ENCODE data around the gene KLHDC1.
"Not testable (repeated sequence)": the region's sequence is repeated elsewhere in the genome, so short reads cannot be mapped to it uniquely, and the experiment has no call there.

Gene KLHDC1

DNA sequence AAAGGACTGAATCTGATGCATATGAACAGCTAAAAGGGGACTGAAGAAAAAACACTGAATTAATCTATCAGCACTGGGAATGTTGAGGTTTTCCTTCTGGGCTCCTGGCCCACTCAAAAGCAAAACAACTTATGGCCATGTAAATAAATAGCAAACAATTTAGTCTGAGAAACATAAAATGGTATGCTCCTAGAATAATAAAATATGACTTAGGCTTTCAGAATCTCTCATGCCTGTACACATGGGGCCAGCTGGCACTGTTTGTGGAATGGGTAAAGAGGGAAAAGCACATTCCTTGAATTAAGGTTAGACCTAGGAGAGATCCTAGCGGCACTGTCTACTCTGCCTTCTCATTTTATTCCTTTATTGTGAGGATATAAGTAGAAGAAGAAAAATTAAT lies 81.2 kb downstream of the KLHDC1 start:
- DNase-seq (ENCODE audit: insufficient read length, low spot score) (no peak), FAIRE-seq (no peak)
- TF ChIP-seq POLR2AphosphoS5 (IDR thresholded peaks at IDR 0.05; ENCODE audit: low read depth, low read length) (no peak), SPI1 (IDR thresholded peaks at IDR 0.05; ENCODE audit: low read depth, low read length) (no peak), POLR2A (IDR thresholded peaks at IDR 0.05; ENCODE audit: low read depth, low read length) (no peak), POU2F2 (IDR thresholded peaks at IDR 0.05; ENCODE audit: low read depth, low read length) (no peak), TAF1 (IDR thresholded peaks at IDR 0.05; ENCODE audit: low read depth, low read length) (no peak), PAX5 (IDR thresholded peaks at IDR 0.05; ENCODE audit: insufficient read depth, low read length, severe bottlenecking) (no peak)

DNA sequence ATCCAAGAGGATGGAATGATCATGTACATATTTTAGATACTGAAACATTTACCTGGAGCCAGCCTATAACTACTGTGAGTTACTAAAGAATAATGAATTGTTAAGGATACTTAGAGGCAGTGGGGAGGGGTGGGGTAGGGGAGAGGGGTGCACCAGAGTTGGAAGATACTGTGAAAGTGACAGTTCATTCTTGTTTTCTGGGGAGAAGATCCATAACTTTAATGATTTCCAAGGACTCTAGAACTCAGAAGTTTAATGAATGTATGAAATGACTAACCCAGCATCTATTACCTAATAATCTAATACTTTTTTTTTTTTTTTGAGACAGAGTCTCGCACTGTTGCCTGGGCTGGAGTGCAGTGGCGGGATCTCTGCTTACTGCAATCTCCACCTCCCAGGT lies 85.5 kb downstream of the KLHDC1 start:
- DNase-seq (ENCODE audit: insufficient read length, low spot score) (no peak), FAIRE-seq (no peak)
- TF ChIP-seq PAX5 (IDR thresholded peaks at IDR 0.05; ENCODE audit: insufficient read depth, low read length, severe bottlenecking) (no peak), POU2F2 (IDR thresholded peaks at IDR 0.05; ENCODE audit: low read depth, low read length) (no peak), POLR2A (IDR thresholded peaks at IDR 0.05; ENCODE audit: low read depth, low read length) (no peak), TAF1 (IDR thresholded peaks at IDR 0.05; ENCODE audit: low read depth, low read length) (no peak)

DNA sequence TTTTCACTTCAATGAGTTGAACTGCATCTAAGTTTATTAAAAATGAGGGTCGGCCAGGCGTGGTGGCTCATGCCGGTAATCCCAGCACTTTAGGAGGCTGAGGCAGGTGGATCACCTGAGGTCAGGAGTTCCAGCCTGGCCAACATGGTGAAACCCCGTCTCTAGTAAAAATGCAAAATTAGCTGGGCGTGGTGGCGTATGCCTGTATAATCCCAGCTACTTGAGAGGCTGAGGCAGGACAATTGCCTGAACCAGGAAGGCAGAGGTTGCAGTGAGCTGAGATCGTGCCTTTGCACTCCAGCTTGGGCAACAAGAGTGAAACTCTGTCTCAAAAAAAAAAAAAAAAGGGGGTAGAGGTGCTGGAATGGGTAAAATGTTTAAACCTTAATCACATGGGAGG lies 88.1 kb downstream of the KLHDC1 start:
- DNase-seq (ENCODE audit: insufficient read length, low spot score); FAIRE-seq: not testable (repeated sequence)

DNA sequence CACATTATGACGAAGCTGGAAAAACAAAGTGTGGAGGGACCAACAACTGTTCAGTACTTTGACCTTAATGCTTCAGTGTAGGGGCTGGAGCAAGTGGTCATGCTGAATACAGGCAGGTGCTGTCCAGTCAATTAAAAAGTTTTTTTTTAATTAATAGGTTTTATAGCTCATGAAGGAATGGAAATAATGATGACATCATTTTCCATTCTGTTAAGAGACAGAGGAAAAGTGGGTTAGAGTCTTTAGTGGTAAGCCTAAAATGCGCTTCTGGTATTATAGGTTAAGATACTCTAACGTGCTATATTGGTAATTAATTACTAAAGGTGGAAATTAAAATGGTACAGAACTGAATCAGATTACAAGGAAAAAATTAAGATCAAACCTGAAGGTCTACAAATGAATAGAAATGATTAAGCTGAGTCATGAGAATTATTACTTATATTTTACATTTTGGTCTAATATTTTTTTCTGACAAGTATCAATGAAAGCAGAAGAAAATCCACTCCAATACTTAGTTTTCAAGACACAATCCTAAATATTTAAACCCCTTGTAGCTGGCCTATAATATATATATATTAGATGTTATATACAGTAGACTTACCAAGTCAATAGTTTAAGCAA lies 90.6 kb downstream of the KLHDC1 start:
- TF ChIP-seq PAX5 (IDR thresholded peaks at IDR 0.05; ENCODE audit: insufficient read depth, low read length, severe bottlenecking) (no peak), POLR2AphosphoS5 (IDR thresholded peaks at IDR 0.05; ENCODE audit: low read depth, low read length) (no peak), POLR2A (IDR thresholded peaks at IDR 0.05; ENCODE audit: low read depth, low read length) (no peak), TAF1 (IDR thresholded peaks at IDR 0.05; ENCODE audit: low read depth, low read length) (no peak), POU2F2 (IDR thresholded peaks at IDR 0.05; ENCODE audit: low read depth, low read length) (no peak), SPI1 (IDR thresholded peaks at IDR 0.05; ENCODE audit: low read depth, low read length) (no peak)
- no peak for DNase-seq (ENCODE audit: insufficient read length, low spot score)
- no peak for FAIRE-seq

DNA sequence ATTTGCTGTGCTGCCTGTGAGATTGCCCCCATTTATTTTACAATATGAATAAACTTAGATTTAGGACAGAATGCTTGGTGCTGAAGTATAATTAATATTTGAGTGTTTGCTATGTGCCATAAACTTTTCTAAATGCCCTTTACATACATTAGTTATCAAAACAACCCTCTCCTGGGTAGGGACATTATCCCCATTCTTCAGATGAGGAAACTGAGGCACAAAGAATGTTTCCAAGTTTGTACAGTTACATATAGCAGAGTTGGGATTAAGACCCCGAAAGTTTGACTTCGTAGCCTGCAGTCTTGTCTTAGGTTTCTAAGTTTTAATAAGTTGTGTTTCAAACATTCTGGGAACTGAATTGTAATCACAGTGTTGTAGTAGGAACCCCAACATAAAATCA lies 93.4 kb downstream of the KLHDC1 start:
- TF ChIP-seq TAF1 (IDR thresholded peaks at IDR 0.05; ENCODE audit: low read depth, low read length), result no peak
- TF ChIP-seq POLR2A (IDR thresholded peaks at IDR 0.05; ENCODE audit: low read depth, low read length), result no peak
- TF ChIP-seq POLR2AphosphoS5 (IDR thresholded peaks at IDR 0.05; ENCODE audit: low read depth, low read length), result no peak
- no peak for TF ChIP-seq SPI1 (IDR thresholded peaks at IDR 0.05; ENCODE audit: low read depth, low read length)
- TF ChIP-seq POU2F2 (IDR thresholded peaks at IDR 0.05; ENCODE audit: low read depth, low read length), result no peak
- no peak for TF ChIP-seq PAX5 (IDR thresholded peaks at IDR 0.05; ENCODE audit: insufficient read depth, low read length, severe bottlenecking)
- no peak for DNase-seq (ENCODE audit: insufficient read length, low spot score)
- FAIRE-seq, result no peak

DNA sequence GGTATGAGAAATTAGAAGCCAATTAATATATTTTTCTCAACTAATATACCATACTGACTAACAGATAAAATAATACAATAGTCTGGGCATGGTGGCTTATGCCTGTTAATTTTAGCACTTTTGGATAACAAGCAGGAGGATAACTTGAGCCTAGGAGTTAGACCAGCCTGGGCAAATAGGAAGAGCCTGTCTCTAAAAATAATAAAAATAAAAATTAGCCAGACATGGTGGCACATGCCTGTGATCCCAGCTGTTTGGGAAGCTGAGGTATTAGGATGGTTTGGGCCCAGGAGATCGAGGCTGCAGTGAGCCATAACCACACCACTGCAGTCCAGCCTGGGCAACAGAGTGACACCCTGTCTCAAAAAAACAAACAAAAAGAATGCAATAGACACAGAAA lies 99.7 kb downstream of the KLHDC1 start:
- no peak for DNase-seq (ENCODE audit: insufficient read length, low spot score)
- TF ChIP-seq PAX5 (IDR thresholded peaks at IDR 0.05; ENCODE audit: insufficient read depth, low read length, severe bottlenecking) (no peak), POU2F2 (IDR thresholded peaks at IDR 0.05; ENCODE audit: low read depth, low read length) (no peak), TAF1 (IDR thresholded peaks at IDR 0.05; ENCODE audit: low read depth, low read length) (no peak), POLR2A (IDR thresholded peaks at IDR 0.05; ENCODE audit: low read depth, low read length) (no peak), POLR2AphosphoS5 (IDR thresholded peaks at IDR 0.05; ENCODE audit: low read depth, low read length) (no peak), SPI1 (IDR thresholded peaks at IDR 0.05; ENCODE audit: low read depth, low read length) (no peak)
- FAIRE-seq, result no peak

DNA sequence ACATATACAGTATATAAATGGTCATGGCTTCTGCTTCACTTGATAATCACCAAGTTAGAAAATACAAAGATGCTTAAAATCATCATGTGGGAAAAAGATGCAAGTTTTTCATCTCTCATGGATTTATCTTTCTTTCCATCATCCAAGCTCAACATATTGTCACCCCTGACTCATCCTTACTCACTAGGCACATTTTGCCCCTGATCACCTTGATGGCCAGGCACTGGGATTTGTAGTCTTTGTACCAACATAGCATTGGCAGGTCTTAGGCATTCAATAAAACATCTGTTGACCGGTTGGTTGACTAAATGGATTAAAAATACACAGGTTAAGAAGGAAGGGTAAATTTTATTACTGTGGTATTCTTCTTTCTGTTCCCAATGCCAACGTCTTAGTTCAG lies 103.1 kb downstream of the KLHDC1 start:
- no peak for DNase-seq (ENCODE audit: insufficient read length, low spot score)
- FAIRE-seq, result no peak
- TF ChIP-seq TAF1 (IDR thresholded peaks at IDR 0.05; ENCODE audit: low read depth, low read length) (no peak), SPI1 (IDR thresholded peaks at IDR 0.05; ENCODE audit: low read depth, low read length) (no peak), PAX5 (IDR thresholded peaks at IDR 0.05; ENCODE audit: insufficient read depth, low read length, severe bottlenecking) (no peak), POLR2A (IDR thresholded peaks at IDR 0.05; ENCODE audit: low read depth, low read length) (no peak), POLR2AphosphoS5 (IDR thresholded peaks at IDR 0.05; ENCODE audit: low read depth, low read length) (no peak)

All from GM12891 (cell line).